Measurements from ENCODE around the gene MEGF10. TPM values are rescaled to one million over a fixed set of nuclear protein-coding genes. Genes with fewer than 3 reads are reported as not detected.
"Not testable (repeated sequence)": the region's sequence is repeated elsewhere in the genome, so short reads cannot be mapped to it uniquely, and the experiment has no call there.

Gene MEGF10
- total RNA-seq, 4 donors from 2014 or later: 0.57 to 6.0 (median 4.3) TPM

DNA sequence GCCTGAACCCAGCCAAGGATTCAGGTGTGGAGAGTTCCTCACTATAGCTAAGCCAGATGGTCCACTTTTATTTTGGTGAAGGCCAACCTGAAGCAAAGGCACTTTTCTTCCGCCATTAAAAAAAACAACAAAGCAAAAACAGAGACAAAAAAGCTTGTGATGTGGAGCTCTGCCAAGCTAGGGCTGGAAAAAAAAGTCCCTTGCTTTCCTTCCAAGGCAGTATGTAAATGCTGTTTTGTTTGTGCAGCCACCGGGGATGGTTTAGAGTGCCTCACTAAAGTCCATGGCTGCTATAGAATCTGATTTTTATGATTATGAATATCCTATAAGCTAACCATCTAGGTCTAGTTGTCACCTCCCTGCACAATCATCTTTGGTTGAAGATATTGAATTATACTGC is 14.9 kb downstream of the MEGF10 start:
- TF ChIP-seq POLR2A (IDR thresholded peaks at IDR 0.05): no peak
- TF ChIP-seq, protein P1, sequence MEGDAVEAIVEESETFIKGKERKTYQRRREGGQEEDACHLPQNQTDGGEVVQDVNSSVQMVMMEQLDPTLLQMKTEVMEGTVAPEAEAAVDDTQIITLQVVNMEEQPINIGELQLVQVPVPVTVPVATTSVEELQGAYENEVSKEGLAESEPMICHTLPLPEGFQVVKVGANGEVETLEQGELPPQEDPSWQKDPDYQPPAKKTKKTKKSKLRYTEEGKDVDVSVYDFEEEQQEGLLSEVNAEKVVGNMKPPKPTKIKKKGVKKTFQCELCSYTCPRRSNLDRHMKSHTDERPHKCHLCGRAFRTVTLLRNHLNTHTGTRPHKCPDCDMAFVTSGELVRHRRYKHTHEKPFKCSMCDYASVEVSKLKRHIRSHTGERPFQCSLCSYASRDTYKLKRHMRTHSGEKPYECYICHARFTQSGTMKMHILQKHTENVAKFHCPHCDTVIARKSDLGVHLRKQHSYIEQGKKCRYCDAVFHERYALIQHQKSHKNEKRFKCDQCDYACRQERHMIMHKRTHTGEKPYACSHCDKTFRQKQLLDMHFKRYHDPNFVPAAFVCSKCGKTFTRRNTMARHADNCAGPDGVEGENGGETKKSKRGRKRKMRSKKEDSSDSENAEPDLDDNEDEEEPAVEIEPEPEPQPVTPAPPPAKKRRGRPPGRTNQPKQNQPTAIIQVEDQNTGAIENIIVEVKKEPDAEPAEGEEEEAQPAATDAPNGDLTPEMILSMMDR (IDR thresholded peaks at IDR 0.05): no peak
- no peak for DNase-seq (ENCODE audit: low spot score in 2 of 2)
- WGBS, 2 donors: 29 to 53% methylated on average over 2 of the region's 2 CpGs
- H3K4me3 ChIP-seq (ENCODE audit: low read depth, poor library complexity, severe bottlenecking): no peak overlapping the region
- intact Hi-C loops (cut with DNase I; ENCODE audit: low total_unique reads): no loop called here

- no peak for DNase-seq (ENCODE audit: low spot score in 2 of 2)
- TF ChIP-seq, protein P1 (IDR thresholded peaks at IDR 0.05): no peak
- no peak for TF ChIP-seq POLR2A (IDR thresholded peaks at IDR 0.05)
- WGBS, 2 donors: 65 to 84% methylated on average over 3 of the region's 3 CpGs
- no peak overlapping the region for H3K4me3 ChIP-seq (ENCODE audit: low read depth, poor library complexity, severe bottlenecking)
- intact Hi-C loops (cut with DNase I; ENCODE audit: low total_unique reads): no loop called here
These were observed 15.4 kb downstream of the MEGF10 start for GRCh38 chr5:127306036-127306435.

- intact Hi-C loops (cut with DNase I; ENCODE audit: low total_unique reads): no loop called here
- WGBS, 2 donors: 90 to 95% methylated on average over 8 of the region's 8 CpGs
- no peak for DNase-seq (ENCODE audit: low spot score in 2 of 2)
- no peak overlapping the region for H3K4me3 ChIP-seq (ENCODE audit: low read depth, poor library complexity, severe bottlenecking)
- no peak for TF ChIP-seq POLR2A (IDR thresholded peaks at IDR 0.05)
- TF ChIP-seq, protein P1 (IDR thresholded peaks at IDR 0.05): no peak
These were observed 16.1 kb downstream of the MEGF10 start for GRCh38 chr5:127306647-127307046.

DNA sequence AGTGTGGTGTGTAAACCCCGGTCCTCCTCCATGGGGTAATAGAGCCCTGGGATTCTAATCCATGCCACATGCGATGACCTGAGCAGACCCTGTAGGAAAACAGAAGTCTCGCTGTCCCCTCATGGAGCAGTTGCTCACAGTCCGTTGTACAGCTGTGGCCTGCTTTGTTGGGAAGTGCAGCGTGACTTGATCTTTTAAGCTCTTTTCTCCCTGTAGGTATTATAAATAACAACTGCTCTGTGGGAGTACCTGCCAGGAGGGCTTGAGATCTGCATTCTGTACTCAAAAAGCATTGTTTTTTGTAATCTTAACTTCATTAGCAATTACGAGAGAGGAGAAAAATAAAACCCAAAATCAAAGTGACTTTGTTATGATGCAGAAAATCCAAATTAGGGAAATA is 17.3 kb downstream of the MEGF10 start:
- DNase-seq (ENCODE audit: low spot score in 2 of 2): no peak
- intact Hi-C loops (cut with DNase I; ENCODE audit: low total_unique reads): no loop called here
- no peak overlapping the region for H3K4me3 ChIP-seq (ENCODE audit: low read depth, poor library complexity, severe bottlenecking)
- TF ChIP-seq, protein P1 (IDR thresholded peaks at IDR 0.05): no peak
- no peak for TF ChIP-seq POLR2A (IDR thresholded peaks at IDR 0.05)
- 83 to 95% methylated on average over 6 of the region's 6 CpGs for WGBS, 2 donors

- 94 to 95% methylated on average over 7 of the region's 7 CpGs for WGBS, 2 donors
- H3K4me3 ChIP-seq (ENCODE audit: low read depth, poor library complexity, severe bottlenecking); intact Hi-C loops (cut with DNase I; ENCODE audit: low total_unique reads); DNase-seq (ENCODE audit: low spot score in 2 of 2): not testable (repeated sequence)
These were observed 17.7 kb downstream of the MEGF10 start for GRCh38 chr5:127308325-127308724.

GRCh38 chr5:127308945-127309344 is 18.3 kb downstream of the MEGF10 start:
- DNase-seq (ENCODE audit: low spot score in 2 of 2): no peak
- intact Hi-C loops (cut with DNase I; ENCODE audit: low total_unique reads): no loop called here
- no peak overlapping the region for H3K4me3 ChIP-seq (ENCODE audit: low read depth, poor library complexity, severe bottlenecking)
- WGBS, 2 donors: 78 to 89% methylated on average over 3 of the region's 3 CpGs
- TF ChIP-seq POLR2A (IDR thresholded peaks at IDR 0.05): no peak
- TF ChIP-seq, protein P1 (IDR thresholded peaks at IDR 0.05): no peak
